Nephron progenitor cell (in vitro differentiated cells): ENCODE data around the gene CDKN1A.
A peak's percentile ranks its signal among the peaks of the same experiment; 100 is the strongest.

Experiments
- DNase-seq: peaks from one replicate; pipeline ENCODE4 v3.0.0; 2021
- H3K27ac Mint-ChIP-seq: 2 replicates; pipeline ENCODE4 v1.8.0; 2021; ENCODE audit warnings: mild to moderate bottlenecking, moderate library complexity, mixed read lengths
- H3K27me3 Mint-ChIP-seq: 2 replicates; pipeline ENCODE4 v1.8.0; 2021; ENCODE audit warnings: mild to moderate bottlenecking, low read depth, mixed read lengths; ENCODE audit not compliant: poor library complexity
- H3K36me3 Mint-ChIP-seq: 2 replicates; pipeline ENCODE4 v1.8.0; 2021; ENCODE audit warnings: low read depth, mixed read lengths
- H3K4me1 Mint-ChIP-seq: 2 replicates; pipeline ENCODE4 v1.8.0; 2021; ENCODE audit warnings: mixed read lengths
- H3K4me3 Mint-ChIP-seq: 2 replicates; pipeline ENCODE4 v1.8.0; 2021; ENCODE audit warnings: mild to moderate bottlenecking, moderate library complexity, mixed read lengths
- H3K9me3 Mint-ChIP-seq: 2 replicates; pipeline ENCODE4 v1.8.0; 2021; ENCODE audit warnings: mild to moderate bottlenecking, moderate library complexity, mixed read lengths
- CTCF ChIP-seq: fragments of 200-600 bp; sonication (generic); IDR thresholded peaks from 2 replicates; pipeline ENCODE4 v1.5.0; 2021; ENCODE audit warnings: antibody characterized with exemption

The CDKN1A gene

GRCh38 chr6:36678488-36679042 lies at the start of gene CDKN1A:
Gene CDKN1A (plus strand): TSS chr6:36678714. CDS start chr6:36684102, 5,388 bp downstream.
- DNase-seq: peak; percentile 87
- Mint-ChIP-seq H3K27ac (peak within 1 kb of the TSS; percentile 68), H3K27me3 (peaks cover 8% of the 10 kb centered on the region), H3K4me3 (peak within 1 kb of the TSS; percentile 96), H3K36me3 (peaks cover 4% of the 10 kb centered on the region), H3K9me3 (no peaks in the 10 kb centered on the region), H3K4me1 (peaks cover 67% of the 10 kb centered on the region)
- TF ChIP-seq CTCF: no peak

- TF ChIP-seq CTCF: no peak
- no peaks in the 10 kb centered on the region for H3K36me3 Mint-ChIP-seq
- no peak overlapping the region for H3K4me3 Mint-ChIP-seq
- H3K27ac Mint-ChIP-seq: no peak overlapping the region
- H3K27me3 Mint-ChIP-seq: peaks cover 15% of the 10 kb centered on the region
- H3K4me1 Mint-ChIP-seq: peaks cover 38% of the 10 kb centered on the region
- no peak for DNase-seq
- no peaks in the 10 kb centered on the region for H3K9me3 Mint-ChIP-seq
Measured at GRCh38 chr6:36629784-36630183, 48.7 kb upstream of the CDKN1A start.

- peaks cover 13% of the 10 kb centered on the region for H3K27me3 Mint-ChIP-seq
- no peaks in the 10 kb centered on the region for H3K9me3 Mint-ChIP-seq
- no peak for DNase-seq
- peaks cover 40% of the 10 kb centered on the region for H3K4me1 Mint-ChIP-seq
- no peak overlapping the region for H3K27ac Mint-ChIP-seq
- H3K36me3 Mint-ChIP-seq: no peaks in the 10 kb centered on the region
- TF ChIP-seq CTCF: no peak
- no peak overlapping the region for H3K4me3 Mint-ChIP-seq
Measured at GRCh38 chr6:36631326-36632011, 47.0 kb upstream of the CDKN1A start.

- H3K4me1 Mint-ChIP-seq: peaks cover 54% of the 10 kb centered on the region
- no peaks in the 10 kb centered on the region for H3K36me3 Mint-ChIP-seq
- no peaks in the 10 kb centered on the region for H3K9me3 Mint-ChIP-seq
- TF ChIP-seq CTCF: no peak
- H3K4me3 Mint-ChIP-seq: no peak overlapping the region
- H3K27ac Mint-ChIP-seq: no peak overlapping the region
- DNase-seq: no peak
- H3K27me3 Mint-ChIP-seq: peaks cover 13% of the 10 kb centered on the region
Measured at GRCh38 chr6:36633370-36633769, 45.1 kb upstream of the CDKN1A start.

GRCh38 chr6:36633915-36634314 lies 44.6 kb upstream of the CDKN1A start:
- H3K9me3 Mint-ChIP-seq: no peaks in the 10 kb centered on the region
- no peak for TF ChIP-seq CTCF
- DNase-seq: no peak
- peaks cover 13% of the 10 kb centered on the region for H3K27me3 Mint-ChIP-seq
- H3K27ac Mint-ChIP-seq: no peak overlapping the region
- H3K36me3 Mint-ChIP-seq: no peaks in the 10 kb centered on the region
- peaks cover 59% of the 10 kb centered on the region for H3K4me1 Mint-ChIP-seq
- H3K4me3 Mint-ChIP-seq: no peak overlapping the region
